Measurements from ENCODE around the gene RNPEP. TPM values are rescaled to one million over a fixed set of nuclear protein-coding genes. Genes with fewer than 3 reads are reported as not detected.

The RNPEP gene
- total RNA-seq, 3 donors from 2014 or later, result 71.5 to 151 (median 132) TPM

GRCh38 chr1:201964261-201964660 is 18.2 kb upstream of the RNPEP start:
- DNase-seq (no peak), ATAC-seq (no peak)
- intact Hi-C loops (cut with DNase I, micrococcal nuclease), result no loop called here

GRCh38 chr1:201966171-201966570 is 16.3 kb upstream of the RNPEP start:
- no peak for TF ChIP-seq CTCF (IDR thresholded peaks at IDR 0.05)
- ATAC-seq (no peak), DNase-seq (no peak)
- H3K4me3 ChIP-seq, result no peak overlapping the region
- intact Hi-C loops (cut with DNase I, micrococcal nuclease), result no loop called here
- no peaks in the 10 kb centered on the region for H3K4me1 ChIP-seq (ENCODE audit: low read depth)
- H3K9me3 ChIP-seq, result no peaks in the 10 kb centered on the region
- peaks cover 18% of the 10 kb centered on the region for H3K36me3 ChIP-seq (ENCODE audit: low read depth)

More at GRCh38 chr1:201964261-201964660, 18.2 kb upstream of the RNPEP start:
- H3K9me3 ChIP-seq, result no peaks in the 10 kb centered on the region
- H3K4me3 ChIP-seq, result no peak overlapping the region
- no peak for TF ChIP-seq CTCF (IDR thresholded peaks at IDR 0.05)
- H3K4me1 ChIP-seq (ENCODE audit: low read depth), result no peaks in the 10 kb centered on the region
- peaks cover 18% of the 10 kb centered on the region for H3K36me3 ChIP-seq (ENCODE audit: low read depth)

GRCh38 chr1:201968202-201968925 is 14.1 kb upstream of the RNPEP start:
- Histone ChIP-seq H3K36me3 (ENCODE audit: low read depth) (peaks cover 9% of the 10 kb centered on the region), H3K4me1 (ENCODE audit: low read depth) (no peaks in the 10 kb centered on the region), H3K9me3 (no peaks in the 10 kb centered on the region), H3K4me3 (no peak overlapping the region)
- ATAC-seq (no peak), DNase-seq (no peak)
- intact Hi-C loops (cut with DNase I, micrococcal nuclease), result no loop called here
- TF ChIP-seq CTCF (IDR thresholded peaks at IDR 0.05), result no peak

- H3K4me1 ChIP-seq (ENCODE audit: low read depth), result no peaks in the 10 kb centered on the region
- H3K36me3 ChIP-seq (ENCODE audit: low read depth), result no peaks in the 10 kb centered on the region
- DNase-seq (no peak), ATAC-seq (no peak)
- H3K9me3 ChIP-seq, result no peaks in the 10 kb centered on the region
- no peak for TF ChIP-seq CTCF (IDR thresholded peaks at IDR 0.05)
- intact Hi-C loops (cut with DNase I, micrococcal nuclease), result loop anchor here (5.0 kb wide), 2 partner anchors 88 to 93 kb away; no protein-coding TSS in a partner anchor
- no peak overlapping the region for H3K4me3 ChIP-seq
Measured at GRCh38 chr1:201970334-201971159, 11.9 kb upstream of the RNPEP start.

GRCh38 chr1:201982082-201982622 is 296 bp upstream of the RNPEP start:
- Histone ChIP-seq H3K36me3 (ENCODE audit: low read depth) (no peaks in the 10 kb centered on the region), H3K9me3 (no peaks in the 10 kb centered on the region), H3K4me3 (peak overlapping the region; percentile 99), H3K4me1 (ENCODE audit: low read depth) (peaks cover 4% of the 10 kb centered on the region)
- intact Hi-C loops (cut with DNase I, micrococcal nuclease), result no loop called here
- DNase-seq, result peak; percentile 83 to 91 (median 90)
- peak; percentile 11 for ATAC-seq
- TF ChIP-seq CTCF (IDR thresholded peaks at IDR 0.05), result no peak

Data from mucosa of descending colon (tissue), 3 donors.